ENCODE data around the gene ITGB4.

Gene ITGB4

DNA sequence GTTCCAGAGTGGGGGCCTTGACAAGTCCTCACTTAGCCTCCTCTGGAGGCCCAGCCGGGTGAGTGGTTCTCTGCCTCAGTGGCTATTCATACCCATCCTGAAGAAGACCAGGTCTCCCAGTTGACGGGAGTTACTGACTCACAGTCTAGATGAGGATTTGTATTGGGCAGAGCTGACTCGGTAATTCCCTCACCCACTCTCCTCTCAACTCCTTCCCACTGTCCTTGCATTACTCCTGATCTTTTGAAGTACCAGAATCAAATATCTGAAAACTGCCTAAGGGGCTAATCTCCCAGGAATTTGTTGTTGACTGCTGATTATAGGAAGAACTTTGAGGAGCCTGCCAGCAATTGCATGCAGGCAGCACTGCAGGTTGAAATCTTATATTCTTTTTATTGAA lies 40.0 kb upstream of the ITGB4 start:
- TF ChIP-seq, protein P1, sequence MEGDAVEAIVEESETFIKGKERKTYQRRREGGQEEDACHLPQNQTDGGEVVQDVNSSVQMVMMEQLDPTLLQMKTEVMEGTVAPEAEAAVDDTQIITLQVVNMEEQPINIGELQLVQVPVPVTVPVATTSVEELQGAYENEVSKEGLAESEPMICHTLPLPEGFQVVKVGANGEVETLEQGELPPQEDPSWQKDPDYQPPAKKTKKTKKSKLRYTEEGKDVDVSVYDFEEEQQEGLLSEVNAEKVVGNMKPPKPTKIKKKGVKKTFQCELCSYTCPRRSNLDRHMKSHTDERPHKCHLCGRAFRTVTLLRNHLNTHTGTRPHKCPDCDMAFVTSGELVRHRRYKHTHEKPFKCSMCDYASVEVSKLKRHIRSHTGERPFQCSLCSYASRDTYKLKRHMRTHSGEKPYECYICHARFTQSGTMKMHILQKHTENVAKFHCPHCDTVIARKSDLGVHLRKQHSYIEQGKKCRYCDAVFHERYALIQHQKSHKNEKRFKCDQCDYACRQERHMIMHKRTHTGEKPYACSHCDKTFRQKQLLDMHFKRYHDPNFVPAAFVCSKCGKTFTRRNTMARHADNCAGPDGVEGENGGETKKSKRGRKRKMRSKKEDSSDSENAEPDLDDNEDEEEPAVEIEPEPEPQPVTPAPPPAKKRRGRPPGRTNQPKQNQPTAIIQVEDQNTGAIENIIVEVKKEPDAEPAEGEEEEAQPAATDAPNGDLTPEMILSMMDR (conservative IDR thresholded peaks at IDR 0.05; ENCODE audit: control insufficient read depth, insufficient read depth, low read depth, low read length): no peak
- H3K4me3 ChIP-seq (ENCODE audit: control insufficient read depth, low read depth, low read length): no peak overlapping the region
- peak; percentile 64 for DNase-seq (ENCODE audit: low read depth)

- DNase-seq (ENCODE audit: low read depth): peak; percentile 73
Measured at GRCh38 chr17:75683583-75683982, 37.7 kb upstream of the ITGB4 start.

GRCh38 chr17:75684249-75684648 lies 37.0 kb upstream of the ITGB4 start:
- TF ChIP-seq, protein P1 (conservative IDR thresholded peaks at IDR 0.05; ENCODE audit: control insufficient read depth, insufficient read depth, low read depth, low read length): no peak
- peak; percentile 36 for DNase-seq (ENCODE audit: low read depth)
- no peak overlapping the region for H3K4me3 ChIP-seq (ENCODE audit: control insufficient read depth, low read depth, low read length)

More at GRCh38 chr17:75683583-75683982, 37.7 kb upstream of the ITGB4 start:
- TF ChIP-seq, protein P1 (conservative IDR thresholded peaks at IDR 0.05; ENCODE audit: control insufficient read depth, insufficient read depth, low read depth, low read length): no peak
- no peak overlapping the region for H3K4me3 ChIP-seq (ENCODE audit: control insufficient read depth, low read depth, low read length)

DNA sequence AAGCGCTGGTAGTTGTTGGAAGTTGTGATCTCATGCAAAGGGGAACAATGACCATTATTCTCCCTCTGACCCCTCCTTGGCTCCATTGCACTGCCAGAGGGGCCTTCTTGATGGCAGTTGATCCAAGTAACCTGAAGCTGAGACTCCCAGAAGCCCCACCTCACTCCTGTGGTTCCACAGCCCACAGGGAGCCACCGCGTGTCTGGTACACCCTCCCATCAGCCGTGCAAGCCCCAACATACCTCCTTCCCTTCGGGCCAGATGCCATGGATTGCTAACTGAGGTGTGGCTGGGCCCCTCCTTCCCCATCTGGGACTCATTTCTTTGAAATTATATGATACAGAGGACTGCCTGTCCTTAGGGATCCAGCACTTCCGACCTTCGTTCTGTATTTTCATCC lies 36.3 kb upstream of the ITGB4 start:
- DNase-seq (ENCODE audit: low read depth): peak; percentile 44
- TF ChIP-seq, protein P1 (conservative IDR thresholded peaks at IDR 0.05; ENCODE audit: control insufficient read depth, insufficient read depth, low read depth, low read length): no peak
- H3K4me3 ChIP-seq (ENCODE audit: control insufficient read depth, low read depth, low read length): no peak overlapping the region

DNA sequence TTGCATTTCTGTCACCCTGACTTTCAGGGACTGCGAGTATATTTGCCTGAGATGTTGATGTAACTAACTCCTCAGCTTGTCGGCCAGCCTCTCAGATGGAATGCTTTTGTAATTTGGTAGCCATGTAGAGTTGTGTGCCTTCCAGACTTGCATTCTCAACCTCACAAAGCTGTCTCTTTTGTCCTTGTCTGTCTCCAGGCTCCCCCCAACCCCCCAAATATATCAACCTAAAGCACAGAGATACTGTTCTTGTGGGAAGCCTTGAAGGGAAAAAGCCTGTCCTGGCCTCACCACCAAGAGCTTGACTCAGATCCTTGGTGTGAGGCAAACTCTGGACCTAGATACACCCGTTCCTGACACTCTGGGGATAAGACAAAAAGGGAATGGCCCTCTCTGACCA lies 35.8 kb upstream of the ITGB4 start:
- TF ChIP-seq, protein P1 (conservative IDR thresholded peaks at IDR 0.05; ENCODE audit: control insufficient read depth, insufficient read depth, low read depth, low read length): no peak
- H3K4me3 ChIP-seq (ENCODE audit: control insufficient read depth, low read depth, low read length): no peak overlapping the region
- DNase-seq (ENCODE audit: low read depth): no peak

DNA sequence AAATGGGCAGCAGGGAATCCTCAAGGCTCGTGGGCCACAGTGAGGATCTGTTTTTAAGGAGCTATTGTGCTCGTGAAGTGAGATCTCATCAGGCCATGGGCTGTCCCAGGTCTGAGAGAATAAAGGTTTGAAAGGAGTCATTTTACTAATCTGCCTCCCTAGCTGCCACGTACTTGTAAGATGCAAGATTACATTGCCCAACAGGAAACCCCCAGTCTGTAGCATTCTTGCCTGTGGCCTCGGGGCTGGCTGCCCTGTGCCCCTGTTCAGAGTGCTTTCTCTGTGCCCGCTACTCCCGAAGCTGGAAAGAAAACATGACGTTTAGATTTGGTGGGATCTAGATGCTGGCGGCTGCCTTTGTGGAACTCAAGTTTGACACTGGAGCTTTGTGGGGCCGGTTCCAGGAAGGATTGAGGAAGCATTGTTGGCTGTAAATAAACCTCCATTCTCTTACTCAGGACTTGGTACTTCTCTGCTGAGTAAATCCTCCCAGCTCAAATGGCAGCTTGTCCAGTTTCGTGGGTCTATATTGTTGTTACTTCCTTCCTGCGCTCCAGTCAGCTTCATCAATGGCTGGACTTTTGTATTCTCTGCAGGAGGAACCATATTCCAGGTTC lies 32.9 kb upstream of the ITGB4 start:
- TF ChIP-seq, protein P1 (conservative IDR thresholded peaks at IDR 0.05; ENCODE audit: control insufficient read depth, insufficient read depth, low read depth, low read length): no peak
- H3K4me3 ChIP-seq (ENCODE audit: control insufficient read depth, low read depth, low read length): no peak overlapping the region
- no peak for DNase-seq (ENCODE audit: low read depth)

DNA sequence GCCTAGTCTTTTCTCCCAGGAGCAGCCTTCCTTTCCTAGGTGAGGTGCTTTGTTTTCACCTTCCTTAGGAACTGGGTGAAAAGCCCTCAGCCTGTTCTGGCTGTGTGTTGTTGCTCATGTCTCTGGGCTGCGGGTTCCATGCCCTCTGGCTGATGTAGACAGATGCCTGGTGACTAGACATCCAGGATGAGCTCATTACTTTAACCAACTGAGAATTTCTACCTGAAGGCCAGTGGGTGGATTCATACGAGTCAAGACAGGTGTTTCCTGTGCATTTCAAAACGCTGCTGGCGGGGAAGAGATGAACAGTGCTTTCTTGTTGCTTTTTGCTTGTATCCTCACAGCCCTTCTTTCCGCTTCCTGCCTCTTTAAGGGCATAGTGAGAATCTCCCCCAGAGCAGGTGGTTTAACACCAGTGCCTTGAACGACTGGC lies 31.8 kb upstream of the ITGB4 start:
- DNase-seq (ENCODE audit: low read depth): no peak
- TF ChIP-seq, protein P1 (conservative IDR thresholded peaks at IDR 0.05; ENCODE audit: control insufficient read depth, insufficient read depth, low read depth, low read length): no peak

More for the DNA sequence above, 31.8 kb upstream of the ITGB4 start:
- H3K4me3 ChIP-seq (ENCODE audit: control insufficient read depth, low read depth, low read length): no peak overlapping the region

All from fibroblast of mammary gland (primary cell).